Fibroblast of gingiva (primary cell): ENCODE data around the gene TPM2.
A peak's percentile ranks its signal among the peaks of the same experiment; 100 is the strongest.

Experiments used
- DNase-seq: peaks from one replicate; pipeline ENCODE4 v3.0.0-alpha.2; 2011; ENCODE audit warnings: low read depth

The TPM2 gene

GRCh38 chr9:35718721-35719511 lies 29.2 kb upstream of the TPM2 start:
- no peak for DNase-seq

DNA sequence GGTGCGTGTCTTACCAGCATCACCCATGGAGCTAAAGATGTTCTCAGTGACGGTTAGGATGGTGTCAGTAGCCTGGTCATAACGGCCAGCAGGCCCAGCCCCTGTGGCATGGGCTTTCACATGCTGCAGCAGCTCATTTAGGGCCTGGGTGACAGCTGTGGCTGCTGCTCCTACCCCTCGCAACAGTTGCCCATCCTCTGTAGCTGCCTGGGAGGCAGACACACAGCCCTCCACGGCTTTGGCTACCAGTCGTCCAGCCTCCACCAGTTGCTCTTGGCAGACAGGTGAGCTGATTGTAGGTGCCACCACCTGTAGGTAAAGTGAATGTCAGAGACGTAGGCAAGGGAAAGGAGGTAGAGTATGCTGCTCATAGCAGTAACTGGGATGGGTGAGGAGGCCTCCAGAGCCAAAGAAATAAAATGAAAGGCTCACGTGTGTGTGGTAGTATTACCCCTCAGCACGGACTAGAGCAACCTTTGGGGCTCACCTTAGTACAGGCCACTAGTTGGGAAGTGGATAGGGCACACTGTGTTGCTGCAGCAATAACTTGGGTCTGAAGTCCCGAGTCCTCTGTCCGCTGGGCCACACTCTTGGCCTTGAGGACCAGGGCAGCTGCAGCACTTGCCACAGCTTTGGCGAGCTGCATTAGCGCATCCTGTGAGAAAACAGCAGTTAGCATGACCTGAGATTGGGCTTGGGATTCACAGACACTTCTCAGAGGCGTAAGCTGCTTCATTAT lies 27.6 kb upstream of the TPM2 start:
- DNase-seq, result no peak

DNA sequence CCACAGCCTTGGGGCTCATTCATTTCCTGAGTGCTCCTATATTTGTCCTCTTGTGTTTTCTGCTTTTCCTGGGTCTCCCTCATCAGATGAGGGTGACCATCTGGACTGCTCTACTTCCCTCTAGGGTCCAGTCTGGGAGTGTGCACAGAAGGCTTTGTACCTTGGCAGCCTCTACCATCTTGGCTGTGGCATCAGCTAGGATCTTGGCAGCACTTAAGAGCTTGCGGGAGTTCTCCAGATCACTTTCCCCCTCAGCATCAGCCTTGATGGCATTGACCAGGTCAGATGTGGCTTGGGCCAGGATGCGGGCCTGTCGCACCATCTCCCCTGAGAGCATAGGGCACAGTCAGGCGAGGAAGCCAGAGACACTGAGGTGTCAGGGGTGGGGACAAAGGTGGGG lies 26.5 kb upstream of the TPM2 start:
- peak; percentile 59 for DNase-seq

- no peak for DNase-seq
Measured at GRCh38 chr9:35714579-35715252, 25.0 kb upstream of the TPM2 start.

DNA sequence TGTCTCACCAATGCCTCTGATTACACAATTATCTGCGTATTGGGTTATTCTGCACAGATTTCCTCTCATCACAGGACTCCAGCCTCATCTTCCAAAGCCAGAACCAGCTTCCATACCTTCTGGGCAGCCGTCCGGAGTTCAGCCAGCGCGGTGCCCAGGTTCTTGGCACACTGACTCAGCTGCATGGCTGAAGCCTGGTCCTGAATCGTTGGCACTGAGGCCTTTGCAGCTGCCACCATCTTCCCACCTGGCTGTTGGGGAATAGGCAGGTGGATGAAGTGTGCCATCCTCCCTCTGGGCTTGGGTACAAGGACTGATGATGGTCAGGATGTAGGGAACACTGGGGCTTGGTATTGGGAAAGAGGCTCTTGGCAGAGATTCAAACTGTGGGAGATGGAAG lies 24.4 kb upstream of the TPM2 start:
- DNase-seq, result no peak

DNA sequence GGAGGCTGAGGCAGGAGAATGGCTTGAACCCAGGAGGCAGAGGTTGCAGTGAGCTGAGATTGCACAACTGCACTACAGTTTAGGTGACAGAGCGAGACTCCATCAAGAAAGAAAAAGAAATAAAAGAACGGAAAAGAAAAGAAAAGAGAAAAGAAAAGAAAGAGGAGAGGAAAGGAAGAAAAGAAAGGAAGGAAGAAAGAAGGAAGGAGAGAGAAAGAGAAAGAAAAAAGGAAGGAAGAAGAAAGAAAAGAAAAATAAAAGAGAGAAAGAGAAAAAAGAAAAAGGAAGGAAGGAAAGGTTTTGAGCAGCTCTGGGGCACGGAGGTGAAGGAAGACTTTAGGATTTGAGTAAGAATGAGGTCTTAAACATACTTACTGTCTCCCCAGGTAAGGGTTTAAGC lies 23.9 kb upstream of the TPM2 start:
- no peak for DNase-seq

DNA sequence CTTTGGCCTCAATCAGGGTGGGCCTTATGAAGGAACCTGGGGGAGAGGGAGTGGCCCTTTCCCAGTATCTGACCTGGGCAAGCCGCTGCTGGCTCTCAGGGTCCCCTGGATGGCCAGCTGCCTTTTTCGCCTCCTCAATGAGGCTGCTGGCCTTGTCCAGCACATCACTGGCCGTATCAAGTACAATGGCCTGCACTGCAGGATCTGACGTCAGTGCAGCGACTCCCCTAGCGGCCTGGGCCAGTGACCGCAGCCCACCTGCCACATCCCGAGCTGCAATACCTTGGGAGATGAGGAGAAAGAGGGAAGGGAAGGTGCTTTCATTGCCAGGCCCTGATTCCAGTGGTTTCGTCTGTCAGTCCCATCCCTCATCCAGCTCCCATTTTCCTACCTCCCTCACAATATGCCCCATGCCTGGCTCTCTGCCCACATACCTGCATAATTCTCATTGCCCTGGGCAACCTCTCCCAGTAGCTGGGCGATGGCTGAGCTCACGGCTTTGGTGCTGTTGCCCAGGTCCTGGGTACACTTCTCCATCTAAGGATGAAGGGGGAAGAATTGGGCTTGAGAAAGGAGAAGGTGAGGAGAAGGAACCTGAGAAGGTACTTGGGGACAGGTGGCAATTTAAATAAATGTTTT lies 23.2 kb upstream of the TPM2 start:
- DNase-seq, result no peak

DNA sequence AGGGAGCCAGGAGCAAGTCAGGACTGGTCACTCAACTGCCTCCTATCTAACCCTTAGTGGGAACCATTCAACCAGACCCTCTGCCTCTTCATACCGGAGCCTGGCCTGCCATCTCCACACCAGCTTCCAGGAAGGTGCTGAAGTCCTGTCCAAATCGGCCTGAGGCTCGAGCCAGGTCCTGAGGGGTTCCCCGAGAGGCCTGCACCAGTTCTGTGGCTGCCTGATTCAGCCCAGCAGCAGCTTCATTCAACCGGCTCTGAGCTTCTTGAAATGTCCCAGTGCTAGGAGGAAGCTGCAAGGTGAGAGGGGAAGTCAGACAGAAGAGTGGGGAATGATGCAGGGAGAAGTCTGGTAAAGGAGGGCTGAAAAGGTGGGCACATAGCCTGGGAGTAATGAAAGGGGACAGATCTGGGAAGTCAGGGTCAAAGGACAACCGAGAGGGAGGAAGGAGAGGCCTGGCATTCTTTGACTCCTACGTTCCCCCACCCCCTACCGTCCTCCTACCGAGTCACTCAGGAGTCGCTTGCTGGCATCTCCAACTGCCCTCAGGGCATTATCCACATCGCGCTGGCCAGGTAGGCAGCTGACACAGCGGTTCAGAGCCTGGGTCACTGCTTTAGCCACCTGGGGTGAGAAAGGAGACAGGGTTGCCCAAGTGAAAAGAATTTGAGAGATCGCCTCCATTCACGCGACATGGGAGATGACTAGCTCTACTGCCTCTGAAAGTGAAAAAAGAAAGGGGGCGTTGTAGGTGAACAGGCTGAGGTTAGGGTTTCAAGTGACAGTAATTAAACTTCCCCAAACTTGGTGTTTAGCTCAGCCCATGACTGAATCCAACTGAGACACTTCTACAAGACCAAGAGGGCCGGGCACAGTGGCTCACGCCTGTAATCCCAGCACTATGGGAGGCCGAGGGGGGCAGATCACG lies 22.0 kb upstream of the TPM2 start:
- no peak for DNase-seq

DNA sequence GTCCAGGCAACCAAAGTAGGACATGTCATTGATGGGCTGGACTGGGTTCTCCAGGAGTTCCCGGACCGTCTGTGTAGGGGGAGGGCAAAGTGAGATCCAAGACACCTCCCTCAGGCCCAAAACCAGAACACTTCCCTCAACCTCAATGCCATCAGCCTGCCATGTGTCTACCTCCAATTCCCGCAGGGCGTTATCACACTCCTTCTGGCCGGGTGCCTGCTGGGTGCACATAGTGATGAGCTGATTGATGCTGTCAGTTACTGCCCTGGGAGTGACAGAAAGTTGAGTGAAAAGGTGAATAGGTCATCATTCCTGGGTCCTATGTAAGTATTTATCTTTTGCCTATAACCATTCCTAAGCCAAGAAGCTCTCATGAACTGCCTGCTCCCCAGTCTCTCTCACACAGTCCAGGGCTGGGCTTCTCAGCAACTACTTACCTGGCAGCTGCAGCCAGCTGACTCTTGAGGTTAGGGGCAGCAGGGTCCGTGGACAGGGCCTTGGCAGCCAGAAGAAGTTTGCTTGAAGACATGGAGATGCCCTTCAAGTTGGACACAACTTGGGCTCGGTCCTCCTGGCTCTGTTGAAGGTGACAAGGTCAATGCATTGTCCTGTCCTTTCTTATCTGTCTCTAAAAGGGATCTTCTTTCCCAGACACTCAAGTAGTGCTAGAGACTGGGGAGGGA lies 21.2 kb upstream of the TPM2 start:
- no peak for DNase-seq

- no peak for DNase-seq
Measured at GRCh38 chr9:35708146-35708545, 18.4 kb upstream of the TPM2 start.

DNA sequence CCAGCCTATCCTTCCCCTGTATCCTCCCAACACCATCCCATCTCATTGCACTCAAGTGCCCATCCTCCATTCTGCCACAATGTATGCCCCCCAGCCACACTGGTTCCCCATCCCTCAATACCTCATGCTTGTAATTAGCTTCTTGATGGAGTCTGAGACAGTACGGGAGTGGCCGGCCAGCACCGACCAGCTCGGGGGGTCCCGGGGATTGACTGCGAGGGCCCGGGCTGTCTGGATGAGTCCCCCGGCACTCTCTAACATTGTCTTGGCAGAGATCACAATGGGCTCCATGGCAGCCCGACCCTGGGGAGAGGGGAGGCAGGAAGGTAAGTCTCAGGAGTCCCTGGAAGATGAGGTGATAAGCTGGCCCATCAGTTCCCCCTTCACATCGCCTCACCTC lies 17.2 kb upstream of the TPM2 start:
- no peak for DNase-seq

DNA sequence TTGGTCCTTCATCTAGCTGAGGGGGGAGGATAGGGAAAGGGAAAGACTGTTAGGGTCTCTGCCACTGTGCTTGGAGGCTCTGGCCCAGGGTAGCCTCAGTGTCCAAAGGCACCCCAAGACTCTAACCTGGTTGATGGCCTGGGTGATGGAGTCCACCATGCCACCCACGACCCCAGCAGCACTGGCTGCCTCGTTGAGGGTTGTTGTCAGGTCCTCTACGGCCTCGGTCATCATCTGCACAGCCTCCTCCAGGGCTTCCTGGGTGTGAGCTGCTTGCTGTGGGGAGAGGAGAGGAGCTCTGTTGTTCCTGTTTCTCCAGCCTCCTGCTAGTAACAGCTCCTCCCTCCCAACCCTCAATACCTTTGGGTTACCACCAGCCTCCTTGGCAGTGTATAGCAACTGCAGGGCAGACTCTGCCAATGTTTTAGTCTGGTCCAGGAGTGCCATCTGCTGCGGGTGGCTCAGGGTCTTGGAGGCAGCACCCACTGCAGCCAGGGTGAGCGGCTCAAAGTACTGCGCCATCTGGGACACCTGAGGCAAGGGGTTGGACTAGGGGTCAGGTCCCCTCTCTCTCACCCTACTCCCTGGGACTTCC lies 16.2 kb upstream of the TPM2 start:
- DNase-seq, result no peak

- no peak for DNase-seq
Measured at GRCh38 chr9:35705372-35705771, 15.6 kb upstream of the TPM2 start.

GRCh38 chr9:35703906-35704672 lies 14.4 kb upstream of the TPM2 start:
- no peak for DNase-seq

GRCh38 chr9:35702696-35703095 lies 13.0 kb upstream of the TPM2 start:
- peak; percentile 62 for DNase-seq

DNA sequence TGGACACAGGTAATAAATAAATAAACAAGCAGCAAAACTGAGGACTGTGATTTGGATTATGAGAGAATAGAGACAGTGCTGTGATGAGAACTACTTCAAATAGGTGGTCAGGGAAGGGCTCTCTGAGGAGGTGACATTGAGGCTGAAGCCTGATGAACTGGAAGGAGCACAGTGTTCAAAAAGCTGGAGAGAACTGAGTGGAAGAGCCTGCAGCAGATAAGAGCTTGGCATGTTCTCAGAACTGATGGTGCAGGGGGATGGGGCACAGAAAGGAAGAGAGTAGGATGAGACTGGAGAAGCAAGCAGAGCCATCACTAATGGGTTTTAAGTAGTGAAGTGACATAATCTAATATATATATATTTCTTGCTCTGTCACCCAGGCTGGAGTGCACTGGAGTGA lies 11.2 kb upstream of the TPM2 start:
- DNase-seq, result no peak

DNA sequence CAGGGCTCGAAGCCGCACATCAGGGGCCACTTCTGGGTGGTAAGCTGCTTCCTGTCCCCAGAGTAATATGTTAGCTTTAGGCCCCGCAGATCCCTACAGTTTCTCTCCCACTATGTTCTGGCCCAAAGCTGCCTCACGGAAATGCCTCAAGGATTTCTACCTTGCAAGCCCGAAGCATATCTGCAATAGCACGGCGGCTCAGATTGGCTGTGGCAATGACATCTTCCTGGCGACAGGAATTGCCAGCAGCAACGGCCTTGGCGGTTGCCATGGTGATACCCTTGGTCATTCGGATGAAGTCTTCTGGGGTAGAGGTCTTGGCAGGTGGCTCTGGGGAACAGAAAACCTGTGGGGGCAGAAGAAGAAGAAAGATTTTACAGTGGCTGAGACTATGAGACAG lies 10.3 kb upstream of the TPM2 start:
- DNase-seq, result no peak

DNA sequence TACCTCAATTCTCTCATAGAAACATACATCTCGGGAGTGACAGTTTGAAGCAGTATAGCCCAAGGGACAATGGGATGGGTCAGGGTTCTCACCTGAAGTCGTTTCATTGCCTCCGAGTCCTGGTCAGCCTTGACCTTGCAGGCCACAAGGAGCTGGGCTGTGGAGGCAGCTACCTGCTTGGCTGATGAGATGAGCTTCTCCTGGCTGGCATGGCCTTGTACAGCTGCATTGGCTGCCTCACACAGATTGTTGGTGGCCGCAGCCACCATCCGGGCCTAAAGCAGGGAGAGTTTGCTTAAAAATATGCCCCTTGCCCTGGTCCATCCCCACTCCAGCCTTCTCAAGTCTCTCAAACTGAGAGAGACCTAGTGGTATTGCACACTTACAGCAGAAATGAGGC lies 8.5 kb upstream of the TPM2 start:
- DNase-seq, result no peak

GRCh38 chr9:35697486-35697885 lies 7.8 kb upstream of the TPM2 start:
- DNase-seq, result no peak
